GM23338 (cell line): ENCODE data around the gene PIGV. TPM values are rescaled to one million over a fixed set of nuclear protein-coding genes. Genes with fewer than 3 reads are reported as not detected.

Experiments
- NANOG ChIP-seq: IDR thresholded peaks from 2 replicates; pipeline ENCODE4 v1.6.1; 2016; ENCODE audit warnings: antibody characterized with exemption, borderline replicate concordance
- STAT1 ChIP-seq: IDR thresholded peaks from one replicate; pipeline ENCODE4 v1.6.1; 2016; ENCODE audit warnings: antibody characterized with exemption; ENCODE audit not compliant: unreplicated experiment
- ZNF114 ChIP-seq: fragments of 250-450 bp; sonication (Bioruptor Pico); IDR thresholded peaks from 2 replicates; pipeline ENCODE4 v1.5.0; 2020; ENCODE audit warnings: mild to moderate bottlenecking, moderate library complexity
- polyA plus RNA-seq: library from polyadenylated mRNA; unstranded; fragments of >200 nt; fragmentation: Nextera tagmentation; extraction: Ambion mirVana; gene quantifications from 2 replicates; pipeline ENCODE4 v1.2.1, GENCODE V29; 2016
- total RNA-seq: library from RNA; depleted of rRNA; stranded (reverse); fragments of >200 nt; shearing (Covaris generic); gene quantifications from 2 replicates; pipeline ENCODE4 v1.2.3, GENCODE V29; 2014
- TF ChIP-seq, protein P1 (sequence below), 2 experiments: fragments of 200-600 bp in 1 of 2; sonication (generic) in 1 of 2; conservative IDR thresholded peaks; 2 replicates each; pipeline versions ENCODE4 v1.5.1 to v1.6.1; 2016 to 2017; ENCODE audit warnings: antibody characterized with exemption in 2 of 2, low read depth in 2 of 2, mild to moderate bottlenecking in 2 of 2, moderate library complexity in 1 of 2
- TF ChIP-seq, protein P2 (sequence below): fragments of 250-450 bp; sonication (Bioruptor Pico); IDR thresholded peaks from 2 replicates; pipeline ENCODE4 v1.5.0; 2020; ENCODE audit warnings: mild to moderate bottlenecking, moderate library complexity
- TF ChIP-seq, protein P3 (sequence below): IDR thresholded peaks from 2 replicates; pipeline ENCODE4 v1.6.1; 2016; ENCODE audit warnings: antibody characterized with exemption

PIGV gene
- total and polyA plus RNA-seq, 2 experiments from 2014 or later, result 4.5 to 12.6 TPM

DNA sequence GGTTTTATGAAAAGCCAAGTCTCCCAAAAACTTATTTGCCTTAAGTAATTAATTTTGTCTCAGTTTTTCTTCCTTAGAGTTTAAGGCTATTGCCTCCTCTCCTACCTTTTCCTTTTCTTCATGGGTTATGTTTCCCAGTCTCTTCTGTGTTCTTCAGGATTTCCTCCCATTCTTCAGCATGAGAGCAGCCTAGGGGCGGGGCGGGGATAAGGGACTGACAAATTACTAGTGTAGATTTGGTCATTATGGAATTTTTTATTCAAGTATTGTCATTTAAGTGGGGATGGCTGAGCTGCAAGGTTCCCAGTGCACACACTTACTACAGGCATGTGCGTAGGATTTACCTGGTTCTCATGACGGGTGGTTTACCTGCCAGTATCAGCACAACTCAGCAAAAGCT lies 35.2 kb upstream of the PIGV start (continued):
- TF ChIP-seq, protein P1, sequence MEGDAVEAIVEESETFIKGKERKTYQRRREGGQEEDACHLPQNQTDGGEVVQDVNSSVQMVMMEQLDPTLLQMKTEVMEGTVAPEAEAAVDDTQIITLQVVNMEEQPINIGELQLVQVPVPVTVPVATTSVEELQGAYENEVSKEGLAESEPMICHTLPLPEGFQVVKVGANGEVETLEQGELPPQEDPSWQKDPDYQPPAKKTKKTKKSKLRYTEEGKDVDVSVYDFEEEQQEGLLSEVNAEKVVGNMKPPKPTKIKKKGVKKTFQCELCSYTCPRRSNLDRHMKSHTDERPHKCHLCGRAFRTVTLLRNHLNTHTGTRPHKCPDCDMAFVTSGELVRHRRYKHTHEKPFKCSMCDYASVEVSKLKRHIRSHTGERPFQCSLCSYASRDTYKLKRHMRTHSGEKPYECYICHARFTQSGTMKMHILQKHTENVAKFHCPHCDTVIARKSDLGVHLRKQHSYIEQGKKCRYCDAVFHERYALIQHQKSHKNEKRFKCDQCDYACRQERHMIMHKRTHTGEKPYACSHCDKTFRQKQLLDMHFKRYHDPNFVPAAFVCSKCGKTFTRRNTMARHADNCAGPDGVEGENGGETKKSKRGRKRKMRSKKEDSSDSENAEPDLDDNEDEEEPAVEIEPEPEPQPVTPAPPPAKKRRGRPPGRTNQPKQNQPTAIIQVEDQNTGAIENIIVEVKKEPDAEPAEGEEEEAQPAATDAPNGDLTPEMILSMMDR (conservative IDR thresholded peaks at IDR 0.05; ENCODE audit: low read depth in 2 of 2), result no peak
- TF ChIP-seq STAT1, result no peak
- TF ChIP-seq, protein P2, sequence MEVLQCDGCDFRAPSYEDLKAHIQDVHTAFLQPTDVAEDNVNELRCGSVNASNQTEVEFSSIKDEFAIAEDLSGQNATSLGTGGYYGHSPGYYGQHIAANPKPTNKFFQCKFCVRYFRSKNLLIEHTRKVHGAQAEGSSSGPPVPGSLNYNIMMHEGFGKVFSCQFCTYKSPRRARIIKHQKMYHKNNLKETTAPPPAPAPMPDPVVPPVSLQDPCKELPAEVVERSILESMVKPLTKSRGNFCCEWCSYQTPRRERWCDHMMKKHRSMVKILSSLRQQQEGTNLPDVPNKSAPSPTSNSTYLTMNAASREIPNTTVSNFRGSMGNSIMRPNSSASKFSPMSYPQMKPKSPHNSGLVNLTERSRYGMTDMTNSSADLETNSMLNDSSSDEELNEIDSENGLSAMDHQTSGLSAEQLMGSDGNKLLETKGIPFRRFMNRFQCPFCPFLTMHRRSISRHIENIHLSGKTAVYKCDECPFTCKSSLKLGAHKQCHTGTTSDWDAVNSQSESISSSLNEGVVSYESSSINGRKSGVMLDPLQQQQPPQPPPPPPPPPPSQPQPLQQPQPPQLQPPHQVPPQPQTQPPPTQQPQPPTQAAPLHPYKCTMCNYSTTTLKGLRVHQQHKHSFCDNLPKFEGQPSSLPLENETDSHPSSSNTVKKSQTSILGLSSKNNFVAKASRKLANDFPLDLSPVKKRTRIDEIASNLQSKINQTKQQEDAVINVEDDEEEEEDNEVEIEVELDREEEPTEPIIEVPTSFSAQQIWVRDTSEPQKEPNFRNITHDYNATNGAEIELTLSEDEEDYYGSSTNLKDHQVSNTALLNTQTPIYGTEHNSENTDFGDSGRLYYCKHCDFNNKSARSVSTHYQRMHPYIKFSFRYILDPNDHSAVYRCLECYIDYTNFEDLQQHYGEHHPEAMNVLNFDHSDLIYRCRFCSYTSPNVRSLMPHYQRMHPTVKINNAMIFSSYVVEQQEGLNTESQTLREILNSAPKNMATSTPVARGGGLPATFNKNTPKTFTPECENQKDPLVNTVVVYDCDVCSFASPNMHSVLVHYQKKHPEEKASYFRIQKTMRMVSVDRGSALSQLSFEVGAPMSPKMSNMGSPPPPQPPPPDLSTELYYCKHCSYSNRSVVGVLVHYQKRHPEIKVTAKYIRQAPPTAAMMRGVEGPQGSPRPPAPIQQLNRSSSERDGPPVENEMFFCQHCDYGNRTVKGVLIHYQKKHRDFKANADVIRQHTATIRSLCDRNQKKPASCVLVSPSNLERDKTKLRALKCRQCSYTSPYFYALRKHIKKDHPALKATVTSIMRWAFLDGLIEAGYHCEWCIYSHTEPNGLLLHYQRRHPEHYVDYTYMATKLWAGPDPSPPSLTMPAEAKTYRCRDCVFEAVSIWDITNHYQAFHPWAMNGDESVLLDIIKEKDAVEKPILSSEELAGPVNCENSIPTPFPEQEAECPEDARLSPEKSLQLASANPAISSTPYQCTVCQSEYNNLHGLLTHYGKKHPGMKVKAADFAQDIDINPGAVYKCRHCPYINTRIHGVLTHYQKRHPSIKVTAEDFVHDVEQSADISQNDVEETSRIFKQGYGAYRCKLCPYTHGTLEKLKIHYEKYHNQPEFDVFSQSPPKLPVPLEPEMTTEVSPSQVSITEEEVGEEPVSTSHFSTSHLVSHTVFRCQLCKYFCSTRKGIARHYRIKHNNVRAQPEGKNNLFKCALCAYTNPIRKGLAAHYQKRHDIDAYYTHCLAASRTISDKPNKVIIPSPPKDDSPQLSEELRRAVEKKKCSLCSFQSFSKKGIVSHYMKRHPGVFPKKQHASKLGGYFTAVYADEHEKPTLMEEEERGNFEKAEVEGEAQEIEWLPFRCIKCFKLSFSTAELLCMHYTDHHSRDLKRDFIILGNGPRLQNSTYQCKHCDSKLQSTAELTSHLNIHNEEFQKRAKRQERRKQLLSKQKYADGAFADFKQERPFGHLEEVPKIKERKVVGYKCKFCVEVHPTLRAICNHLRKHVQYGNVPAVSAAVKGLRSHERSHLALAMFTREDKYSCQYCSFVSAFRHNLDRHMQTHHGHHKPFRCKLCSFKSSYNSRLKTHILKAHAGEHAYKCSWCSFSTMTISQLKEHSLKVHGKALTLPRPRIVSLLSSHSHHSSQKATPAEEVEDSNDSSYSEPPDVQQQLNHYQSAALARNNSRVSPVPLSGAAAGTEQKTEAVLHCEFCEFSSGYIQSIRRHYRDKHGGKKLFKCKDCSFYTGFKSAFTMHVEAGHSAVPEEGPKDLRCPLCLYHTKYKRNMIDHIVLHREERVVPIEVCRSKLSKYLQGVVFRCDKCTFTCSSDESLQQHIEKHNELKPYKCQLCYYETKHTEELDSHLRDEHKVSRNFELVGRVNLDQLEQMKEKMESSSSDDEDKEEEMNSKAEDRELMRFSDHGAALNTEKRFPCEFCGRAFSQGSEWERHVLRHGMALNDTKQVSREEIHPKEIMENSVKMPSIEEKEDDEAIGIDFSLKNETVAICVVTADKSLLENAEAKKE, result no peak
- no peak for TF ChIP-seq ZNF114 (CRISPR knock-in tag)
- no peak for TF ChIP-seq NANOG
- TF ChIP-seq, protein P3, sequence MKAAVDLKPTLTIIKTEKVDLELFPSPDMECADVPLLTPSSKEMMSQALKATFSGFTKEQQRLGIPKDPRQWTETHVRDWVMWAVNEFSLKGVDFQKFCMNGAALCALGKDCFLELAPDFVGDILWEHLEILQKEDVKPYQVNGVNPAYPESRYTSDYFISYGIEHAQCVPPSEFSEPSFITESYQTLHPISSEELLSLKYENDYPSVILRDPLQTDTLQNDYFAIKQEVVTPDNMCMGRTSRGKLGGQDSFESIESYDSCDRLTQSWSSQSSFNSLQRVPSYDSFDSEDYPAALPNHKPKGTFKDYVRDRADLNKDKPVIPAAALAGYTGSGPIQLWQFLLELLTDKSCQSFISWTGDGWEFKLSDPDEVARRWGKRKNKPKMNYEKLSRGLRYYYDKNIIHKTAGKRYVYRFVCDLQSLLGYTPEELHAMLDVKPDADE, result no peak
